Right atrium auricular region (tissue), 2 donors: ENCODE results near the gene SNRNP200. TPM values are rescaled to one million over a fixed set of nuclear protein-coding genes. Genes with fewer than 3 reads are reported as not detected.

Source experiments
- DNase-seq: peaks from one replicate; pipeline ENCODE4 v3.0.0-alpha.2; 2019; ENCODE audit warnings: low spot score
- H3K27ac ChIP-seq, 2 donors: fragments of 200-600 bp; sonication (generic); 1 replicate in 1 of 2; 2 replicates in 1 of 2; pipeline ENCODE4 v1.5.1; 2016 to 2019
- H3K27me3 ChIP-seq, 2 donors: fragments of 200-600 bp; sonication (generic); one replicate each; pipeline versions ENCODE4 v1.5.1 to v1.6.0; 2017 to 2019
- H3K36me3 ChIP-seq: fragments of 200-600 bp; sonication (generic); one replicate; pipeline ENCODE4 v1.5.1; 2016
- H3K4me1 ChIP-seq, 2 donors: fragments of 200-600 bp; sonication (generic); one replicate each; pipeline versions ENCODE4 v1.5.1 to v1.6.0; 2017 to 2019
- H3K4me3 ChIP-seq, 2 donors: fragments of 200-600 bp; sonication (generic); 1 replicate in 1 of 2; 2 replicates in 1 of 2; pipeline ENCODE4 v1.5.1; 2017 to 2019; ENCODE audit warnings: mild to moderate bottlenecking in 1 of 2, moderate library complexity in 1 of 2
- H3K9me3 ChIP-seq, 2 donors: fragments of 200-600 bp; sonication (generic); one replicate each; pipeline ENCODE4 v1.5.1; 2019
- CTCF ChIP-seq, 2 donors: fragments of 200-600 bp; sonication (generic); IDR thresholded peaks; one replicate each; pipeline ENCODE4 v1.5.1; 2019; ENCODE audit warnings: antibody characterized with exemption in 2 of 2
- total RNA-seq, 2 donors: library from RNA; depleted of rRNA; stranded (reverse); fragments of >200 nt; gene quantifications; one replicate each; pipeline ENCODE4 v1.1.0, GENCODE V29; 2016

Gene SNRNP200
- total RNA-seq, 2 donors from 2014 or later = 42.2 to 68.8 TPM

GRCh38 chr2:96271995-96272394 lies 33.4 kb downstream of the SNRNP200 start:
- Histone ChIP-seq H3K36me3 (peaks cover 79% of the 10 kb centered on the region), H3K9me3 (no peaks in the 10 kb centered on the region), H3K27ac (no peak overlapping the region), H3K4me3 (no peak overlapping the region), H3K27me3 (no peaks in the 10 kb centered on the region), H3K4me1 (peaks cover 0 to 8% of the 10 kb centered on the region in 2 donors)
- no peak for DNase-seq
- no peak for TF ChIP-seq CTCF (IDR thresholded peaks at IDR 0.05)

- Histone ChIP-seq H3K4me3 (peak overlapping the region in 1 of 2 donors; percentile 97), H3K9me3 (no peaks in the 10 kb centered on the region), H3K4me1 (peaks cover 2 to 43% of the 10 kb centered on the region in 2 donors), H3K27ac (no peak overlapping the region), H3K36me3 (peaks cover 48% of the 10 kb centered on the region), H3K27me3 (no peaks in the 10 kb centered on the region)
- DNase-seq = no peak
- TF ChIP-seq CTCF (IDR thresholded peaks at IDR 0.05) = no peak
Measured at GRCh38 chr2:96267159-96267971, 38.0 kb downstream of the SNRNP200 start.

GRCh38 chr2:96265840-96266679 lies 39.3 kb downstream of the SNRNP200 start, which contains the start of the genes CIAO1 and TMEM127:
Gene CIAO1, plus strand, starts transcription at chr2:96266225. Its CDS starts 126 bp downstream, at chr2:96266351.
Gene TMEM127, minus strand, starts transcription at chr2:96265997. Its CDS starts 616 bp downstream, at chr2:96265381.
- Histone ChIP-seq H3K4me1 (peaks cover 2 to 56% of the 10 kb centered on the region in 2 donors), H3K4me3 (peak within 1 kb of the TSS; percentile 97 to 98)

GRCh38 chr2:96265349-96265839 lies 40.0 kb downstream of the SNRNP200 start:
- TF ChIP-seq CTCF (IDR thresholded peaks at IDR 0.05) = no peak
- no peak for DNase-seq
- Histone ChIP-seq H3K4me3 (peak overlapping the region; percentile 97 to 98), H3K9me3 (no peaks in the 10 kb centered on the region), H3K27me3 (no peaks in the 10 kb centered on the region), H3K4me1 (peaks cover 2 to 63% of the 10 kb centered on the region in 2 donors), H3K36me3 (peaks cover 36% of the 10 kb centered on the region), H3K27ac (peak overlapping the region; percentile 96 to 97)

More at GRCh38 chr2:96265840-96266679, 39.3 kb downstream of the SNRNP200 start, which contains the start of the genes CIAO1 and TMEM127:
- peak within 1 kb of the TSS; percentile 96 to 97 for H3K27ac ChIP-seq
- H3K9me3 ChIP-seq = no peaks in the 10 kb centered on the region
- no peak for TF ChIP-seq CTCF (IDR thresholded peaks at IDR 0.05)
- no peaks in the 10 kb centered on the region for H3K27me3 ChIP-seq
- H3K36me3 ChIP-seq = peaks cover 40% of the 10 kb centered on the region
- DNase-seq = peak; percentile 99

- Histone ChIP-seq H3K27ac (peak overlapping the region; percentile 96 to 97), H3K4me1 (peaks cover 2 to 69% of the 10 kb centered on the region in 2 donors), H3K9me3 (no peaks in the 10 kb centered on the region), H3K27me3 (no peaks in the 10 kb centered on the region), H3K36me3 (peaks cover 31% of the 10 kb centered on the region), H3K4me3 (peak overlapping the region; percentile 97 to 98)
- DNase-seq = no peak
- peak; percentile 16 to 46 for TF ChIP-seq CTCF (IDR thresholded peaks at IDR 0.05)
Measured at GRCh38 chr2:96264656-96265348, 40.5 kb downstream of the SNRNP200 start.
